HTR-8/SVneo (cell line): ENCODE measurements around the gene ROR2.
"Not testable (repeated sequence)": the region's sequence is repeated elsewhere in the genome, so short reads cannot be mapped to it uniquely, and the experiment has no call there.

Source experiments
- DNase-seq: peaks from one replicate; pipeline ENCODE4 v3.0.0; 2011; ENCODE audit warnings: low spot score, mixed read lengths; ENCODE audit not compliant: insufficient read length
- FAIRE-seq: peaks from 2 replicates; lab custom pipeline; 2011; peaks lifted over from hg19 to GRCh38; lab: Jason Lieb, UNC

The ROR2 gene

GRCh38 chr9:91623004-91623403 is 327.0 kb downstream of the ROR2 start:
- no peak for FAIRE-seq
- no peak for DNase-seq

- not testable (repeated sequence) for DNase-seq, FAIRE-seq
Measured at GRCh38 chr9:91622121-91622520, 327.9 kb downstream of the ROR2 start.

- FAIRE-seq, DNase-seq: not testable (repeated sequence)
Measured at GRCh38 chr9:91614044-91614443, 336.0 kb downstream of the ROR2 start.

- DNase-seq: no peak
Measured at GRCh38 chr9:91611582-91611981, 338.4 kb downstream of the ROR2 start.

GRCh38 chr9:91606255-91606995 is 343.6 kb downstream of the ROR2 start:
- no peak for FAIRE-seq

More at GRCh38 chr9:91611582-91611981, 338.4 kb downstream of the ROR2 start:
- FAIRE-seq: no peak

GRCh38 chr9:91604451-91605179 is 345.4 kb downstream of the ROR2 start:
- no peak for FAIRE-seq
- no peak for DNase-seq

More at GRCh38 chr9:91606255-91606995, 343.6 kb downstream of the ROR2 start:
- DNase-seq: no peak

GRCh38 chr9:91603932-91604331 is 346.1 kb downstream of the ROR2 start:
- DNase-seq (no peak), FAIRE-seq (no peak)

- no peak for DNase-seq
Measured at GRCh38 chr9:91599564-91599963, 350.5 kb downstream of the ROR2 start.

GRCh38 chr9:91591627-91592026 is 358.4 kb downstream of the ROR2 start:
- FAIRE-seq (no peak), DNase-seq (no peak)

More at GRCh38 chr9:91599564-91599963, 350.5 kb downstream of the ROR2 start:
- FAIRE-seq: no peak

- DNase-seq: no peak
Measured at GRCh38 chr9:91589101-91589553, 360.9 kb downstream of the ROR2 start.

GRCh38 chr9:91586282-91586681 is 363.7 kb downstream of the ROR2 start:
- no peak for FAIRE-seq
- DNase-seq: no peak

More at GRCh38 chr9:91589101-91589553, 360.9 kb downstream of the ROR2 start:
- FAIRE-seq: no peak

- FAIRE-seq (no peak), DNase-seq (no peak)
Measured at GRCh38 chr9:91583966-91584365, 366.1 kb downstream of the ROR2 start.

- DNase-seq (no peak), FAIRE-seq (no peak)
Measured at GRCh38 chr9:91583161-91583875, 366.7 kb downstream of the ROR2 start.

- DNase-seq (no peak), FAIRE-seq (no peak)
Measured at GRCh38 chr9:91582181-91582580, 367.8 kb downstream of the ROR2 start.

GRCh38 chr9:91580136-91580535 is 369.9 kb downstream of the ROR2 start:
- no peak for FAIRE-seq
- DNase-seq: peak; percentile 15

- DNase-seq (no peak), FAIRE-seq (no peak)
Measured at GRCh38 chr9:91578911-91579310, 371.1 kb downstream of the ROR2 start.

GRCh38 chr9:91577633-91578061 is 372.4 kb downstream of the ROR2 start:
- FAIRE-seq (no peak), DNase-seq (no peak)

GRCh38 chr9:91572811-91573210 is 377.2 kb downstream of the ROR2 start:
- no peak for FAIRE-seq
- DNase-seq: no peak

GRCh38 chr9:91572044-91572443 is 378.0 kb downstream of the ROR2 start:
- no peak for DNase-seq
- FAIRE-seq: no peak

GRCh38 chr9:91571036-91571435 is 379.0 kb downstream of the ROR2 start:
- DNase-seq (no peak), FAIRE-seq (no peak)
